Erythroblast (primary cell): Measurements from ENCODE around the gene PASK.

Source experiments
- GATA1 ChIP-seq: IDR thresholded peaks from 2 replicates; pipeline ENCODE4 v1.6.1; 2011; ENCODE audit warnings: low read depth, mild to moderate bottlenecking, control low read depth, low read length, moderate library complexity
- POLR2A ChIP-seq: IDR thresholded peaks from 2 replicates; pipeline ENCODE4 v1.6.1; 2011; ENCODE audit warnings: mild to moderate bottlenecking, low read length

GRCh38 chr2:241184901-241185300 is 35.6 kb upstream of the PASK start:
- TF ChIP-seq POLR2A = no peak
- no peak for TF ChIP-seq GATA1
